CD4-positive, alpha-beta T cell (primary cell): ENCODE data around the gene TMEM89. TPM values are rescaled to one million over a fixed set of nuclear protein-coding genes. Genes with fewer than 3 reads are reported as not detected.

ENCODE experiments used
- ATAC-seq: fragments of 200-7000 bp; cut with Tn5 transposase; one replicate; pipeline ENCODE4 v1.10.0; 2022; ENCODE audit warnings: mild to moderate bottlenecking; ENCODE audit not compliant: poor library complexity
- CTCF ChIA-PET: fragments of 350-600 bp; sonication (Branson Sonifier 250); formaldehyde crosslinking; loops from one replicate; lab custom pipeline; 2021; ENCODE audit warnings: antibody characterized with exemption, inconsistent platforms; lab: Charles Lee
- POLR2A ChIA-PET: fragments of 350-600 bp; sonication (Branson Sonifier 250); formaldehyde crosslinking; loops from one replicate; lab custom pipeline; 2021; ENCODE audit warnings: antibody characterized with exemption, inconsistent platforms; lab: Charles Lee
- DNase-seq, 14 experiments: peaks; one replicate each; pipeline ENCODE4 v3.0.0-alpha.2; 2013 to 2020; ENCODE audit warnings: mixed read lengths in 2 of 14
- H3K27ac ChIP-seq, 2 donors: one replicate each; pipeline versions ENCODE4 v1.5.1 to v1.7.0; 2013; ENCODE audit warnings: low read length in 2 of 2, low read depth in 1 of 2, mild to moderate bottlenecking in 1 of 2
- H3K27me3 ChIP-seq, 2 experiments: 1 replicate in 1 of 2; 2 replicates in 1 of 2; pipeline versions ENCODE4 v1.6.1 to v1.7.0; 2013; ENCODE audit warnings: low read length in 2 of 2, control low read depth in 1 of 2, mild to moderate bottlenecking in 1 of 2, moderate library complexity in 1 of 2; ENCODE audit not compliant: insufficient read depth in 2 of 2, control insufficient read depth in 1 of 2
- H3K36me3 ChIP-seq: one replicate; pipeline ENCODE4 v1.6.1; 2013; ENCODE audit warnings: low read length, control low read depth; ENCODE audit not compliant: insufficient read depth
- H3K4me1 ChIP-seq: one replicate; pipeline ENCODE4 v1.6.1; 2013; ENCODE audit warnings: low read length, control low read depth; ENCODE audit not compliant: insufficient read depth
- H3K4me3 ChIP-seq: one replicate; pipeline ENCODE4 v1.5.1; 2013; ENCODE audit warnings: mild to moderate bottlenecking, low read length, moderate library complexity
- H3K9me3 ChIP-seq, 2 experiments: 1 replicate in 1 of 2; 2 replicates in 1 of 2; pipeline versions ENCODE4 v1.6.1 to v1.7.0; 2013; ENCODE audit warnings: low read length in 2 of 2, mild to moderate bottlenecking in 2 of 2, control low read depth in 1 of 2, moderate library complexity in 1 of 2; ENCODE audit not compliant: control insufficient read depth in 1 of 2, insufficient read depth in 1 of 2
- H3K27ac Mint-ChIP-seq: one replicate; pipeline ENCODE4 v1.8.0; 2020; ENCODE audit warnings: mixed read lengths
- H3K27me3 Mint-ChIP-seq: one replicate; pipeline ENCODE4 v1.8.0; 2021; ENCODE audit warnings: mixed read lengths
- H3K36me3 Mint-ChIP-seq: one replicate; pipeline ENCODE4 v1.8.0; 2021; ENCODE audit warnings: low read depth, mixed read lengths
- H3K4me1 Mint-ChIP-seq: one replicate; pipeline ENCODE4 v1.8.0; 2021; ENCODE audit warnings: low read depth, mixed read lengths
- H3K4me3 Mint-ChIP-seq: one replicate; pipeline ENCODE4 v1.8.0; 2020; ENCODE audit warnings: mild to moderate bottlenecking, mixed read lengths
- H3K9me3 Mint-ChIP-seq: one replicate; pipeline ENCODE4 v1.8.0; 2020; ENCODE audit warnings: mixed read lengths
- intact Hi-C, 2 experiments: fragments of 100-400 bp; cut with DNase I in 1 of 2; cut with micrococcal nuclease in 1 of 2; formaldehyde crosslinking; loops; one replicate each; pipeline versions ENCODE4 v1.15.1 to v1.9.0; 2023 to 2025; cut with DNase I, micrococcal nuclease
- total RNA-seq, 174 experiments: library from RNA in 2 of 174; stranded (reverse) in 2 of 174; gene quantifications; one replicate each; pipeline ENCODE4 v1.2.3 and lab custom pipeline; 2021 to 2026
- TF ChIP-seq, protein P1 (sequence below): fragments of 200-600 bp; IDR thresholded peaks from one replicate; pipeline ENCODE4 v1.8.0; 2022; ENCODE audit warnings: antibody characterized with exemption, mild to moderate bottlenecking

The TMEM89 gene
- total RNA-seq, 2 experiments from 2014 or later: not detected

DNA sequence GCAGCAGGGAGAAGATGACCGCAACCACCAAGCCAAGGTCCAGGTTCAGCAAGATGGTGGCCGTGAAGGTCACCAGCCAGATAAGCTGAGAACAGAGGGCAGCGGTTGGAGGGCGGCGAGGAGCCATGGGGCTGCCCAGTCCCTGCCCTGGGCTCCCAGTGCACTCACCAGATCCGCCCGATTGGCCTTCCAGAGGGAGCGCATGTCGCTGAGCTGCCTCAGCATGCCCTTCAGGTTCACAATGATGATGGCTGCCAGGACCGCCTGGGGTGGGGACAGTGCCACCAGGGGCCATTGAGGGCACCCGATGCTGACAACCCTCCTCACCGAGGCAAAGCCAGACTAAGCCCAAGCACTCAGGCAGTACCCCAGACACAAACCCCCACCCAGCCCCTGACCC, 8.3 kb upstream of the TMEM89 start:
- Mint-ChIP-seq H3K27ac (no peak overlapping the region), H3K36me3 (peaks cover 31% of the 10 kb centered on the region), H3K4me3 (no peak overlapping the region), H3K4me1 (peaks cover 9% of the 10 kb centered on the region), H3K9me3 (no peaks in the 10 kb centered on the region), H3K27me3 (no peaks in the 10 kb centered on the region)
- TF ChIP-seq, protein P1, sequence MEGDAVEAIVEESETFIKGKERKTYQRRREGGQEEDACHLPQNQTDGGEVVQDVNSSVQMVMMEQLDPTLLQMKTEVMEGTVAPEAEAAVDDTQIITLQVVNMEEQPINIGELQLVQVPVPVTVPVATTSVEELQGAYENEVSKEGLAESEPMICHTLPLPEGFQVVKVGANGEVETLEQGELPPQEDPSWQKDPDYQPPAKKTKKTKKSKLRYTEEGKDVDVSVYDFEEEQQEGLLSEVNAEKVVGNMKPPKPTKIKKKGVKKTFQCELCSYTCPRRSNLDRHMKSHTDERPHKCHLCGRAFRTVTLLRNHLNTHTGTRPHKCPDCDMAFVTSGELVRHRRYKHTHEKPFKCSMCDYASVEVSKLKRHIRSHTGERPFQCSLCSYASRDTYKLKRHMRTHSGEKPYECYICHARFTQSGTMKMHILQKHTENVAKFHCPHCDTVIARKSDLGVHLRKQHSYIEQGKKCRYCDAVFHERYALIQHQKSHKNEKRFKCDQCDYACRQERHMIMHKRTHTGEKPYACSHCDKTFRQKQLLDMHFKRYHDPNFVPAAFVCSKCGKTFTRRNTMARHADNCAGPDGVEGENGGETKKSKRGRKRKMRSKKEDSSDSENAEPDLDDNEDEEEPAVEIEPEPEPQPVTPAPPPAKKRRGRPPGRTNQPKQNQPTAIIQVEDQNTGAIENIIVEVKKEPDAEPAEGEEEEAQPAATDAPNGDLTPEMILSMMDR: no peak
- ChIA-PET CTCF (no interaction called here), POLR2A (no interaction called here)
- H3K36me3 ChIP-seq: peaks cover 27% of the 10 kb centered on the region
- H3K27ac ChIP-seq: no peak overlapping the region
- no peak overlapping the region for H3K4me3 ChIP-seq
- no peaks in the 10 kb centered on the region for H3K9me3 ChIP-seq
- no peak for DNase-seq
- H3K27me3 ChIP-seq: no peaks in the 10 kb centered on the region
- intact Hi-C loops: no loop called here
- H3K4me1 ChIP-seq: peaks cover 17% of the 10 kb centered on the region
- ATAC-seq: no peak

DNA sequence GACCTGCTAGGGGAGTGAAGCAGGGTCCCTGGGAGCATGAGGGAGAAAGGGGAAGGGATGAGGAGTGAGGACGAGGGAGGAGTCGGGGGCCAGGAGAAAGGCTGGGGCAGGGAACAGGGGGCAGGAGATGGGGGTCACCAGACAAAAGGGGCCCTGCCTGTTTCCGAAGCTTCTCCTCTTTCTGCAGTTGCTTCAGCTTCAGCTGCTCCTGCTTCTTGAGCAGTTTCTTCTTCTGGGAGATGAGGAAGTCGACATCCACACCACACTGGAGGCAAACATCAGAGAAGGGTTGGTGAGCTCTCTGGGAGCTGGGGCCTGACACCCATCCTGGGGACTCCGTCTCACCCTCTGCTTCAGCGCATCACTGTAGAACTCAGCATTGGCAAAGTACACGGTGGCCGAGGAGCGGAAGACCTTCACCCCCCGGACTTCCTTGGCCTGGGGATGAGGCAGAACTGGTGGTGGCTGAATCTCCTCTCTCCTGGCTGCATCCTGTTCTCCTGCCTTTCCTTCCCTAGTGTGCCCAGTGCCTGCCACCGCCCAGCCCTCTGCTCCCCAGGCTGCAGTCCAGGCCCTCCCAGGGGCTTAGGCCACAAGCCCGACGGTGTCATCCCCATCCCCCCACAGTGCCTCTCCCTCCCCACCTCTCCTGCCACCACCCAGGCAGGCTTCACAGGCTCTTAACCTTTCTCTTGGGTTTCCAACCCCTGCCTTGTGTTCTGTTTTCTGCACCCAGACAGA, 6.9 kb upstream of the TMEM89 start:
- H3K4me1 ChIP-seq: peaks cover 10% of the 10 kb centered on the region
- ATAC-seq (no peak), DNase-seq (no peak)
- Mint-ChIP-seq H3K4me1 (peaks cover 4% of the 10 kb centered on the region), H3K36me3 (peaks cover 31% of the 10 kb centered on the region), H3K9me3 (no peaks in the 10 kb centered on the region), H3K27ac (no peak overlapping the region), H3K27me3 (no peaks in the 10 kb centered on the region), H3K4me3 (no peak overlapping the region)
- H3K36me3 ChIP-seq: peaks cover 27% of the 10 kb centered on the region
- no peaks in the 10 kb centered on the region for H3K9me3 ChIP-seq
- H3K27me3 ChIP-seq: no peaks in the 10 kb centered on the region
- intact Hi-C loops: no loop called here
- no peak overlapping the region for H3K4me3 ChIP-seq
- ChIA-PET CTCF (interaction anchor here (0.5 to 0.6 kb wide), 2 partner anchors 13 to 218 kb away, joined by 3 read pairs; no protein-coding TSS in a partner anchor), POLR2A (no interaction called here)
- TF ChIP-seq, protein P1: no peak
- H3K27ac ChIP-seq: no peak overlapping the region

DNA sequence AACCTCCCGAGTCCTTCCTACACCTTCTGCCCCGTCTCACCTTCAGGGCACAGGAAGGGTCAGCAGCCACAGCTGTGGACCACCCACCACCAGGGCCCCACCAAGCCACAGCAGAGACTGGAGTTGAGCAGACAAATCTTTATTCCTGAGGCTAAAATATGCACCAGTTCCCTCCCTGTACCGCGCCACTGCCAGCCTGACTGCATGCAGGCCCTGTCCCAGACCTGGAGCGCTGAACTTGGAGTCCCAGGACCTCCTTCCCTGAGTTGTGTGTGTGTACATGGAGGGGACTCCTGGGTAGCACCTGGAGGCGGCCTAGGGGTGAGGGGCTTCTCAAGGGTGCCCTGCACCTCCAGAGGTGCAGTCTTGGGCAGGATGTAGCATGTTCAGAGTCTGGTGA, 4.0 kb upstream of the TMEM89 start:
- no peaks in the 10 kb centered on the region for H3K27me3 ChIP-seq
- no peak overlapping the region for H3K27ac Mint-ChIP-seq
- ChIA-PET POLR2A (no interaction called here), CTCF (no interaction called here)
- intact Hi-C loops: no loop called here
- peaks cover 24% of the 10 kb centered on the region for H3K36me3 ChIP-seq
- peaks cover 27% of the 10 kb centered on the region for H3K36me3 Mint-ChIP-seq
- no peaks in the 10 kb centered on the region for H3K9me3 Mint-ChIP-seq
- H3K27ac ChIP-seq: no peak overlapping the region
- no peak overlapping the region for H3K4me3 Mint-ChIP-seq
- H3K4me1 ChIP-seq: peaks cover 8% of the 10 kb centered on the region
- H3K9me3 ChIP-seq: peaks cover 0 to 2% of the 10 kb centered on the region in 2 experiments
- ATAC-seq (no peak), DNase-seq (no peak)
- H3K27me3 Mint-ChIP-seq: no peaks in the 10 kb centered on the region
- H3K4me1 Mint-ChIP-seq: peaks cover 4% of the 10 kb centered on the region
- no peak overlapping the region for H3K4me3 ChIP-seq
- TF ChIP-seq, protein P1: no peak
